HL-60/S4 treated with retinoic acid at 250 ng/mL for 4 days and 3 days (cell line): Measurements from ENCODE around the gene PIAS3.
"Not testable (repeated sequence)": the region's sequence is repeated elsewhere in the genome, so short reads cannot be mapped to it uniquely, and the experiment has no call there.

Experiments
- in situ Hi-C: fragments of 300-500 bp; cut with MboI; formaldehyde crosslinking; loops from 2 replicates; pipeline ENCODE4 v1.7.0; 2022; ENCODE audit warnings: low sequenced_read_pairs

The PIAS3 gene

DNA sequence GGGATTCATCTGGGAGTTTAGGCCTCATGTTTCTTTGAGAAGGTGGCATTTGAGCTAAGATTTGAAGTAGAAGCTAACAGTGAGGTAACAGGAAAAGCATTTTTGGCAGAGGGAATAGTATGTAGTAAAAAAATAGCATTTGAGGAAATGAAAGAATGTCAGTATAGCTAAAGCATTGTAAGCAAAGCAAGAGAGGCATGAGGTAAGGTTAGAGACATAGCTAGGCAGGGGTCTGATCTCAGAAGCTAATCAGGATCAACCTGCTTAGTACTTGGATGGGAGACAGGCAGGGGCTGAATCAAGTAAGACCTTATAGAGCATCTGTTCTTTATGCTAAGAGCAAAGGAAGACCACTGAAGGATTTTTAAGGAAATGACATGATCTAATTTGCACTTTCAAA lies 30.9 kb downstream of the PIAS3 start:
- in situ Hi-C loops, result no loop called here

GRCh38 chr1:145826030-145826429 lies 32.9 kb downstream of the PIAS3 start:
- in situ Hi-C loops, result no loop called here

GRCh38 chr1:145824499-145824842 lies 34.4 kb downstream of the PIAS3 start:
- in situ Hi-C loops, result no loop called here

- in situ Hi-C loops, result no loop called here
These were observed 35.0 kb downstream of the PIAS3 start, which contains the start of the genes POLR3C and RNF115 for GRCh38 chr1:145823565-145824498. Gene POLR3C, plus strand, starts transcription at chr1:145824200. Its CDS starts 1,577 bp downstream, at chr1:145825777. Gene RNF115, minus strand, starts transcription at chr1:145824095. Its CDS starts 222 bp downstream, at chr1:145823873.

- in situ Hi-C loops, result not testable (repeated sequence)
These were observed 36.0 kb downstream of the PIAS3 start for GRCh38 chr1:145822779-145823331.

DNA sequence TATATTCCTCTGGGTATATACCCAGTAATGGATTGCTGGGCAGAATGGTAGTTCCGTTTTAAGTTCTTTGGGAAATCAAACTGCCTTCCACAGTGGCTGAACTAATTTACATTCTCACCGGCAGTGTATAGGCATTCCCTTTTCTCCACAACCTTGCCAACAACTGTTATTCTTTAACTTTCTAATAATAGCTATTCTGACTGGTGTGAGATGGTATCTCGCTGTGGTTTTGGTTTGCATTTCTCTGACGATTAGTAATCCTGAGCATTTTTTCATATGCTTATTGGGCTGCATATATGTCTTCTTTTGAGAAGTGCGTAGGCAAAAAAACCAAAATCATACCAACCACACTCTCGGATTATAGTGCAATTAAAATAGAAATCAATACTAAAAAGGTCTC lies 40.8 kb downstream of the PIAS3 start:
- in situ Hi-C loops, result not testable (repeated sequence)

DNA sequence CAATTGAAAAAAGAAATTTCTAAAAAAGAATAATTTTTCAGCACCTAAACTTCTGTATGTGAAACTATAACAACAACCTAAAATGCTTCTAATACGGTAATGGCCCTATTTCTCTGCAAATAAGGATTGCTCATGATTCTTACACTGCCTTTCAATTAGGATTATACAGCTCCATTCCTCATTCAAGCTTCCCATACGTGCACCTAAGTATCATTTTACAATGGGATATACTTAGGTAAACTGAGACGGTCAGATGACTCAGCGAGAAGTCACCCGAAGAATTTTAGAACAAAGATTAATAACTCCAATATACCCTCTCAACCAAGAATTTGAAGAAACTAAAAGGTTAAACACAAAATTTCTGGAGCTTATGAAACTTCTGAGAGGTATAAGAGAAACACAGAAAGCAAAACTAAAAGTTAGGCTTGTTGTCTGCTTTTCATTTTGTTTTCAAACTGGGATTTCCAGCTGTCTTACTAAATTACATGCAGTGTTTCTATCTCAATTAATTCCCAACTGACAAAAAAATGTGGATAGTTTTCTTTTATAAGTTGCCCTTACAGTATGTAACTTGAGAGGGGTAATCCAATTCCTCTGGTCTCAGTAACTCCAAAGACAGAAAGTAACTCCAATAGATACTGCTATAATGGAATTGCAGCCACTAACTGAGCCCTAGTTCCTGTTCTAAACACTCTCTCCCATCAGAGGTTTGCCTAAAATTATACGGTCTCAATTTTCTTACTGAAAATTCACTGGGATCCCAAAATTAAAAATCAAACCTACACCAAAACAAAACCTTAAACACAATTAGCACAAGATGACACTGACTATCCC lies 45.7 kb downstream of the PIAS3 start:
- in situ Hi-C loops, result not testable (repeated sequence)

- in situ Hi-C loops, result no loop called here
These were observed 52.0 kb downstream of the PIAS3 start for GRCh38 chr1:145806844-145807243.

- in situ Hi-C loops, result no loop called here
These were observed 52.5 kb downstream of the PIAS3 start for GRCh38 chr1:145806408-145806807.

GRCh38 chr1:145805057-145805456 lies 53.8 kb downstream of the PIAS3 start:
- in situ Hi-C loops, result no loop called here

DNA sequence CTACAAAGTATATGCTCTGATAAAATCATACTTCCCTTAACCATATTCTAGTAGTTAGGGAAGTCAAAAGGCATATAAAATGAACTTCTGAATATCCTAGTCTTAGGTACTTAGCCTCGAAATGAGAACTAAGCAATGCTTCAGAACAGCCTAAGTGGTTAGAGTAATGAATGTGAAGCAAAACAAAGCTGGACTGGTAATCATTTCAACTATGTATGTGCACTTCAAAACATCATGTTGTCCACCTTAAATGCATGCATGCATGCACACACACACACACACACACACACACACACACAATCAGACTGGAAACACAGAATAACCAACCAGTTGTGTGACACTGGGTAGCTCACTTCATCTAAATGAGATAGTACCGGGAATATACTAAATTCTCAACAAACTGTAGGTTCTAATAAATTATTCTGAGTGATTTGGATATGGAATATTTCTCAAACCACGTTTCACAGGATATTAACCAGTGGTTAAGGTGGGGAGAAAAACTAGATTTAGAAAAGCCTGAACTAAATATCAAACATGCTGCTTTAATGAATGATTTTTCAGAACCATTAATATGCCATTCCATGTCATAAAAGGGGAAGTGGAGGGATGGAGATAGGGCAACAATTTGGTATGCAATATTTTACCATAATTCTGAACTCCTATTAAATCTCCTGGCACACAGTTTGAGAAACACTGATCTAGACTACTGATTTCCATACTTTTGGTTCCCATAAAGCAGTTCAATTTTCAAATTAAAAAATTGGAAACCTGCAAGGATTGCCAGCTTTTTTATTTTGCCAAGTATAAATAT lies 54.4 kb downstream of the PIAS3 start:
- in situ Hi-C loops, result no loop called here

DNA sequence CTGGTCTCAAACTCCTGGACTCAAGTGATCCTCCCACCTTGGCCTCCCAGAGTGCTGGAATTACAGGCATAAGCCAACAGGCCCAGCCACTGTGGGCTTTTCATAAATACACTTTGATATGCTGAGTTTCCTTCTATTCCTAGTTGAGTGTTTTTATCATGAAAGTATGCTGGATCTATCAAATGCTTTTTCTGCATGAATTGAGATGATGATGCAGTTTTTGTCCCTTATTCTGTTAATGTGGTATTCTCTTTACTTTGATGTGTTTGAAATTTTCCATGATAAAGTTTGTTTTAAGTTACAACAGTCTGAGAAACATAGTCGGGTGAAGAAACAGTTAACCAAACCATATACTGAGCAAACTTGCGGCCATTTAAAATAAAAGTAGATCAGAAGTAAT lies 59.1 kb downstream of the PIAS3 start:
- in situ Hi-C loops, result no loop called here
